ENCODE results near the gene SPATA18.

DNA sequence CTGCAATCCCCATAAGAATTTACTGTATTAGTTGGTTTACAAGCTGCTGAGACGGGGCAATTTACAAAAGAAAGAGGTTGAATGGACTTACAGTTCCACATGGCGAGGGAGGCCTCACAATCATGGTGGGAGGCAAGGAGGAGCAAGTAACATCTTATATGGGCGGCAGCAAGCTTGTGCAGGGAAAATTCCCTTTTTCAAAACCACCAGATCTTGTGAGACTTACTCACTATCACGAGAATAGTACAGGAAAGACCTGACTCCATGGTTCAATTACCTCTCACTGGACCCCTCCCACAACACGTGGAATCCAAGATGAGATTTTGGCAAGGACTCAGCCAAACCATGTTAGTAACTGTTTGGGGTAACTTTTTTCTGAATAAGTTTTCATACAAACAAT, 1.8 kb upstream of the SPATA18 start:
- TF ChIP-seq, protein P1, sequence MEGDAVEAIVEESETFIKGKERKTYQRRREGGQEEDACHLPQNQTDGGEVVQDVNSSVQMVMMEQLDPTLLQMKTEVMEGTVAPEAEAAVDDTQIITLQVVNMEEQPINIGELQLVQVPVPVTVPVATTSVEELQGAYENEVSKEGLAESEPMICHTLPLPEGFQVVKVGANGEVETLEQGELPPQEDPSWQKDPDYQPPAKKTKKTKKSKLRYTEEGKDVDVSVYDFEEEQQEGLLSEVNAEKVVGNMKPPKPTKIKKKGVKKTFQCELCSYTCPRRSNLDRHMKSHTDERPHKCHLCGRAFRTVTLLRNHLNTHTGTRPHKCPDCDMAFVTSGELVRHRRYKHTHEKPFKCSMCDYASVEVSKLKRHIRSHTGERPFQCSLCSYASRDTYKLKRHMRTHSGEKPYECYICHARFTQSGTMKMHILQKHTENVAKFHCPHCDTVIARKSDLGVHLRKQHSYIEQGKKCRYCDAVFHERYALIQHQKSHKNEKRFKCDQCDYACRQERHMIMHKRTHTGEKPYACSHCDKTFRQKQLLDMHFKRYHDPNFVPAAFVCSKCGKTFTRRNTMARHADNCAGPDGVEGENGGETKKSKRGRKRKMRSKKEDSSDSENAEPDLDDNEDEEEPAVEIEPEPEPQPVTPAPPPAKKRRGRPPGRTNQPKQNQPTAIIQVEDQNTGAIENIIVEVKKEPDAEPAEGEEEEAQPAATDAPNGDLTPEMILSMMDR (IDR thresholded peaks at IDR 0.05 in 8 of 11, conservative IDR thresholded peaks at IDR 0.05 in 3 of 11), result no peak
- no peak for TF ChIP-seq POLR2A (IDR thresholded peaks at IDR 0.05)
- no peak for TF ChIP-seq POLR2AphosphoS5 (IDR thresholded peaks at IDR 0.05)

Measured in spleen (tissue), 7 donors.